Measurements from ENCODE around the gene CEPT1. TPM values are rescaled to one million over a fixed set of nuclear protein-coding genes. Genes with fewer than 3 reads are reported as not detected.

Gene CEPT1
- total RNA-seq (2022; extraction: Qiagen RNA extraction) = 10.7 to 12.6 TPM (median 11.7 TPM) in 5 replicates

GRCh38 chr1:111139956-111140679, at the start of gene CEPT1, which contains the start of gene DRAM2:
Gene CEPT1, plus strand, starts transcription at chr1:111140223. Its CDS starts 7,492 bp downstream, at chr1:111147715.
Gene DRAM2, minus strand, starts transcription at chr1:111140093. Its CDS starts 8,539 bp downstream, at chr1:111131554.

DNA sequence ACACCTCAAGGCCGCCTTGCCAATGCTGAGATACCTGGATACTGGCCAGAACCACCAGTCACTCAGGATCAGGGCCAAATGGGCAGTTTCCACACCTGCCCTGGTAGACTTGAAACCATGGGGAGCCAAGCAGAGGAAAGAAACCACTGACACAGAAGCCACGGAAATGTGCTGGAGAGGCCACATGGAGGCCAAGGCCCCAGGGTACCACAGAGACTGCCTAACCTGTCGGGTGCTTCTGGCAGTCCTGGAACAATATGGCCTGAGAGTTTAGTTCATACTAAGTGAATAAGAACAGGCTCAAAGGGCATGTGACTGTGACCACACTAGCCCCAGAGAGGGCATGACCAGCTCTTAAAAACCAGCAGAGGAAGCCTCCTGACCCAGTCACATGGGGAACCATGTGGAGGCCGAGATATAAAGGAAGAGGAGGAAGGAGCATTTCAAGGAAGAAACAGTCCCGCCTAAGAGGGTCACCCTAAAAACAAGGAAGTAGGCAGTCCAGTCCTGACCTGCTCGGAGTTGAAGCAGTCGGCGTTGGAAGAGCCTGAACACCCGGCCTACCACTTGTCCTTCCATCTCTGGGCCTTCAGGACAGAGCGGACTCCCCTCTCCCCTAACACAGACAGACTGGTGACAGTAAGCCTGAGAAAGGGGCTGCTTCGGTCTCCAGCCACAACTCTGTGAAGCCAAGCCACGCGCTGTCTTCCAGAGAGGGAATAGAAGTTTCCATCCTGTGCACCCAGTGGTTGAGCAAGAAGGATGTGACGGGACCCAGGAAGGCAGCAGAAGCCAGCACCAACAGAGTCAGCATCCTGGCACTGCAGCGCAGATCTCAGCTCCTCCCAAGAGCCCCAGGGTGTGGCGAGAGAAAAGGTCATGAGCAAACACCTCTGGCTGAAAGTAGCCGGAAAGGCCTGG, 60.1 kb downstream of the CEPT1 start, which contains the start of gene DENND2D:
TSS of gene DENND2D (minus strand) at position 766 of the 921 bp plus-strand sequence. CDS start at position 579, 187 bp downstream.

DNA sequence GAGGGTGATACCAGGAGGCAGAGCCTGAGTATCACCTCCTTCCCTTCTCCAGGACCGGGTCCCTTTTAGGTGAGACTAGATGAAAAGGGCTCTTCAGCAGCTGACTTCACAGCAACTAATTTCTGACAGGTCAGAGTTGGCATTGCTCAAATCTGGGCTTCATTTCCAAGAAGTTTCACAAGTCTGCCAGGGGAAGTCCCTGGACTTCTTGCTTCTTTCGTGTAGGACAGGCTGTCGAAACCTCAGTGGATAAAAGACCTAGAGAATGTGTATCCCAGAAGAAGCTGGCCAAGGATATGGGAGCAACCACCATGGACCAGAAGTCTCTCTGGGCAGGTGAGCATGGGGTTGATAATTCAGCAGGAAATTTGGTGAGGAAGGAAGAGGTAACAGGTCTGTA, 87.4 kb downstream of the CEPT1 start, which contains the start of gene CHI3L2:
TSS of gene CHI3L2 (plus strand) at position 280 of the 400 bp plus-strand sequence. CDS start at position 297, 17 bp downstream.

Other genes with a start within 250 kb of the CEPT1 start
- gene LRIF1, start 176.3 kb upstream of the CEPT1 start, total RNA-seq (2022; extraction: Qiagen RNA extraction) = 16.0 to 21.8 TPM (median 17.1 TPM) in 5 replicates
- 17.7 to 20.4 TPM (median 19.1 TPM) in 5 replicates for gene DRAM2, start 130 bp upstream of the CEPT1 start, total RNA-seq (2022; extraction: Qiagen RNA extraction)
- gene DENND2D, start 60.4 kb downstream of the CEPT1 start, total RNA-seq (2022; extraction: Qiagen RNA extraction) = 0.93 to 1.4 TPM (median 1.3 TPM) in 5 replicates
- gene CHI3L2, start 87.5 kb downstream of the CEPT1 start, total RNA-seq (2022; extraction: Qiagen RNA extraction) = 0.13 to 0.53 TPM (median 0.39 TPM) in 5 replicates
- gene CHIA, start 150.6 kb downstream of the CEPT1 start, total RNA-seq (2022; extraction: Qiagen RNA extraction) = not detected in 5 replicates